Body of pancreas (tissue), 4 donors: ENCODE data around the gene CSF1R.
"Not testable (repeated sequence)": the region's sequence is repeated elsewhere in the genome, so short reads cannot be mapped to it uniquely, and the experiment has no call there.

Experiments used
- POLR2A ChIP-seq, 3 donors: fragments of 450-650 bp; IDR thresholded peaks; one replicate each; pipeline ENCODE4 v1.6.1; 2016; ENCODE audit warnings: antibody characterized with exemption in 3 of 3, mild to moderate bottlenecking in 2 of 3
- TF ChIP-seq, protein P1 (sequence below), 7 experiments: fragments of 450-650 bp in 4 of 7; fragments of 200-600 bp in 3 of 7; sonication (generic) in 3 of 7; IDR thresholded peaks; one replicate each; pipeline ENCODE4 v1.5.1; 2016 to 2019; ENCODE audit warnings: antibody characterized with exemption in 7 of 7

DNA sequence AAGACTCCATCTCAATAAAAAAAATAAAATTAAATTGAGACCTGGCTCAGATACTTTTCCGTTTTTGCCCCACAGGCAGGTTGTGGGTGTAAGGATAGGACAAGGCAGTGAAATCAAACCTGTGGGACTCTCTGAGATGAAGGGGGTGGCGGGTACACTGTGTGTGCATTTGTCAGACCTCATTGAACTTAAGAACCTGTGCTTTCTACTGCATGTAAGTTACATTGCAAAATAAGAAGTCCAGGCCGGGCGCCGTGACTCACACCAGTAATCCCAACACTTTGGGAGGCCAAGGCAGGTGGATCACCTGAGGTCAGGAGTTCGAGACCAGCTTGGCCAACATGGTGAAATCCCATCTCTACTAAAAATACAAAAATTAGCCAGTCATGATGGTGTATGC, 1.6 kb downstream of the CSF1R start:
- TF ChIP-seq POLR2A (IDR thresholded peaks at IDR 0.05), result not testable (repeated sequence)
- TF ChIP-seq, protein P1, sequence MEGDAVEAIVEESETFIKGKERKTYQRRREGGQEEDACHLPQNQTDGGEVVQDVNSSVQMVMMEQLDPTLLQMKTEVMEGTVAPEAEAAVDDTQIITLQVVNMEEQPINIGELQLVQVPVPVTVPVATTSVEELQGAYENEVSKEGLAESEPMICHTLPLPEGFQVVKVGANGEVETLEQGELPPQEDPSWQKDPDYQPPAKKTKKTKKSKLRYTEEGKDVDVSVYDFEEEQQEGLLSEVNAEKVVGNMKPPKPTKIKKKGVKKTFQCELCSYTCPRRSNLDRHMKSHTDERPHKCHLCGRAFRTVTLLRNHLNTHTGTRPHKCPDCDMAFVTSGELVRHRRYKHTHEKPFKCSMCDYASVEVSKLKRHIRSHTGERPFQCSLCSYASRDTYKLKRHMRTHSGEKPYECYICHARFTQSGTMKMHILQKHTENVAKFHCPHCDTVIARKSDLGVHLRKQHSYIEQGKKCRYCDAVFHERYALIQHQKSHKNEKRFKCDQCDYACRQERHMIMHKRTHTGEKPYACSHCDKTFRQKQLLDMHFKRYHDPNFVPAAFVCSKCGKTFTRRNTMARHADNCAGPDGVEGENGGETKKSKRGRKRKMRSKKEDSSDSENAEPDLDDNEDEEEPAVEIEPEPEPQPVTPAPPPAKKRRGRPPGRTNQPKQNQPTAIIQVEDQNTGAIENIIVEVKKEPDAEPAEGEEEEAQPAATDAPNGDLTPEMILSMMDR (IDR thresholded peaks at IDR 0.05), result not testable (repeated sequence)
